Heart left ventricle (tissue), 13 donors: ENCODE data around the gene SHROOM3.

Experiments used
- CTCF ChIP-seq, 12 donors: fragments of 200-600 bp; sonication (generic) in 4 of 12; IDR thresholded peaks; one replicate each; pipeline versions ENCODE4 v1.5.0 to v1.8.0; 2018 to 2022; ENCODE audit warnings: antibody characterized with exemption in 12 of 12, mild to moderate bottlenecking in 5 of 12
- POLR2A ChIP-seq, 2 donors: fragments of 450-650 bp; IDR thresholded peaks; one replicate each; pipeline ENCODE4 v1.6.1; 2017; ENCODE audit warnings: antibody characterized with exemption in 2 of 2, mild to moderate bottlenecking in 2 of 2, moderate library complexity in 2 of 2
- donor health status: ischemic (EF 13 %, LVEDD 7.1; RV severe dilation, severe dysfunction).
- donor health status: DM: no; HTN: yes; CAD: no.
- donor health status: DM: no; HTN: no; CAD: no.
- donor health status: ischemic (EF 25% LVEDD 6.9; RV normal size, moderate dysfunction).
- donor health status: ischemic (EF 25% LVEDD 5.7; RV mildly dilated, moderate dysfunction).
- donor health status: ischemic (EF 35%, LVEDD 5.7; RV mildly dilated, moderate dysfunction).
- donor health status: nonischemic (EF 11% LVEDD 7.7; RV severe dilation, severe dysfunction).
- donor health status: DM: yes; HTN: yes; CAD: no.
- donor health status: PGD.
- donor health status: ischemic (EF 29% LVEDD 5.4; RV normal size, mild dysfunction).
- donor health status: nonischemic (EF 23%, LVEDD 6.1; RV moderate dilation, normal function).

GRCh38 chr4:76532805-76533204 lies 97.8 kb downstream of the SHROOM3 start:
- TF ChIP-seq CTCF (IDR thresholded peaks at IDR 0.05) (no peak), POLR2A (IDR thresholded peaks at IDR 0.05) (no peak)
